GM23338 (cell line): Measurements from ENCODE around the gene CCDC43. TPM values are rescaled to one million over a fixed set of nuclear protein-coding genes. Genes with fewer than 3 reads are reported as not detected.

Experiments
- ATAC-seq: fragments of 200-7000 bp; cut with Tn5 transposase; 3 replicates; pipeline ENCODE4 v1.9.1; 2020
- DNase-seq: peaks from one replicate; pipeline ENCODE4 v3.0.0-alpha.2; 2015; ENCODE audit warnings: low spot score
- H2AFZ ChIP-seq: fragments of 200-600 bp; sonication (generic); 2 replicates; pipeline ENCODE4 v1.8.0; 2016; ENCODE audit warnings: antibody characterized with exemption, mild to moderate bottlenecking, moderate library complexity
- H3F3A ChIP-seq: fragments of 200-600 bp; sonication (generic); replicated peaks from 2 replicates; pipeline ENCODE4 v1.8.0; 2017; ENCODE audit warnings: antibody characterized with exemption, mixed run types, low read depth
- H3K27ac ChIP-seq: fragments of 200-600 bp; sonication (generic); 2 replicates; pipeline ENCODE4 v1.6.1; 2016; ENCODE audit warnings: low read depth
- H3K27me3 ChIP-seq: fragments of 200-600 bp; sonication (generic); 2 replicates; pipeline ENCODE4 v1.8.0; 2016; ENCODE audit warnings: mild to moderate bottlenecking, mixed run types, moderate library complexity; ENCODE audit not compliant: insufficient read depth
- H3K36me3 ChIP-seq: fragments of 200-600 bp; sonication (generic); 2 replicates; pipeline ENCODE4 v1.8.0; 2016; ENCODE audit warnings: mild to moderate bottlenecking; ENCODE audit not compliant: insufficient read depth
- H3K4me1 ChIP-seq: fragments of 200-600 bp; sonication (generic); 2 replicates; pipeline ENCODE4 v1.8.0; 2016; ENCODE audit warnings: mild to moderate bottlenecking, moderate library complexity; ENCODE audit not compliant: insufficient read depth
- H3K4me2 ChIP-seq: fragments of 200-600 bp; sonication (generic); 2 replicates; pipeline ENCODE4 v1.7.1; 2017; ENCODE audit warnings: mixed run types
- H3K4me3 ChIP-seq: fragments of 200-600 bp; sonication (generic); 2 replicates; pipeline ENCODE4 v1.6.1; 2016; ENCODE audit warnings: mixed run types
- H3K79me2 ChIP-seq: fragments of 200-600 bp; sonication (generic); replicated peaks from 2 replicates; pipeline ENCODE4 v1.8.0; 2017; ENCODE audit warnings: mild to moderate bottlenecking; ENCODE audit not compliant: insufficient read depth
- H3K9me2 ChIP-seq: fragments of 200-600 bp; sonication (generic); 2 replicates; pipeline ENCODE4 v1.8.0; 2017; ENCODE audit not compliant: insufficient read depth
- H4K20me1 ChIP-seq: fragments of 200-600 bp; sonication (generic); replicated peaks from 2 replicates; pipeline ENCODE4 v1.8.0; 2017; ENCODE audit warnings: mild to moderate bottlenecking; ENCODE audit not compliant: insufficient read depth
- H3K27ac Mint-ChIP-seq: 2 replicates; pipeline ENCODE4 v1.8.0; 2020; ENCODE audit warnings: inconsistent platforms, mild to moderate bottlenecking, moderate library complexity, mixed read lengths
- H3K27me3 Mint-ChIP-seq: 3 replicates; pipeline ENCODE4 v1.8.0; 2022; ENCODE audit warnings: low read depth, mild to moderate bottlenecking, moderate library complexity, mixed read lengths, inconsistent platforms; ENCODE audit not compliant: insufficient read depth, poor library complexity
- H3K36me3 Mint-ChIP-seq: 3 replicates; pipeline ENCODE4 v1.8.0; 2021; ENCODE audit warnings: low read depth, mild to moderate bottlenecking, inconsistent platforms, moderate library complexity, mixed read lengths
- H3K4me1 Mint-ChIP-seq: 3 replicates; pipeline ENCODE4 v1.8.0; 2020; ENCODE audit warnings: mild to moderate bottlenecking, inconsistent platforms, mixed read lengths
- H3K4me3 Mint-ChIP-seq: 3 replicates; pipeline ENCODE4 v1.8.0; 2021; ENCODE audit warnings: moderate library complexity, mild to moderate bottlenecking, inconsistent platforms, mixed read lengths
- H3K9me3 Mint-ChIP-seq: 3 replicates; pipeline ENCODE4 v1.8.0; 2020; ENCODE audit warnings: moderate library complexity, mild to moderate bottlenecking, inconsistent platforms, mixed read lengths
- CREB1 ChIP-seq: fragments of 250-450 bp; sonication (Bioruptor Pico); IDR thresholded peaks from 2 replicates; pipeline ENCODE4 v1.5.0; 2020; ENCODE audit warnings: low read depth, mild to moderate bottlenecking, moderate library complexity
- EZH2 ChIP-seq: fragments of 200-600 bp; sonication (generic); IDR thresholded peaks from one replicate; pipeline ENCODE4 v1.8.0; 2017; ENCODE audit warnings: antibody characterized with exemption, mild to moderate bottlenecking, low read depth; ENCODE audit not compliant: unreplicated experiment
- EZH2phosphoT487 ChIP-seq: fragments of 200-600 bp; sonication (generic); IDR thresholded peaks from one replicate; pipeline ENCODE4 v1.8.1; 2018; ENCODE audit warnings: antibody characterized with exemption; ENCODE audit not compliant: unreplicated experiment
- JUNB ChIP-seq: IDR thresholded peaks from one replicate; pipeline ENCODE4 v1.6.1; 2016; ENCODE audit warnings: antibody characterized with exemption; ENCODE audit not compliant: unreplicated experiment
- NANOG ChIP-seq: IDR thresholded peaks from 2 replicates; pipeline ENCODE4 v1.6.1; 2016; ENCODE audit warnings: antibody characterized with exemption, borderline replicate concordance
- POLR2AphosphoS5 ChIP-seq: IDR thresholded peaks from 2 replicates; pipeline ENCODE4 v1.6.1; 2016; ENCODE audit warnings: antibody characterized with exemption, low read depth
- STAT1 ChIP-seq: IDR thresholded peaks from one replicate; pipeline ENCODE4 v1.6.1; 2016; ENCODE audit warnings: antibody characterized with exemption; ENCODE audit not compliant: unreplicated experiment
- ZNF114 ChIP-seq: fragments of 250-450 bp; sonication (Bioruptor Pico); IDR thresholded peaks from 2 replicates; pipeline ENCODE4 v1.5.0; 2020; ENCODE audit warnings: mild to moderate bottlenecking, moderate library complexity
- ZNF331 ChIP-seq: fragments of 250-450 bp; sonication (Bioruptor Pico); IDR thresholded peaks from 2 replicates; pipeline ENCODE4 v1.5.0; 2020; ENCODE audit warnings: low read depth, mild to moderate bottlenecking, moderate library complexity
- polyA plus RNA-seq: library from polyadenylated mRNA; unstranded; fragments of >200 nt; fragmentation: Nextera tagmentation; extraction: Ambion mirVana; gene quantifications from 2 replicates; pipeline ENCODE4 v1.2.1, GENCODE V29; 2016
- total RNA-seq: library from RNA; depleted of rRNA; stranded (reverse); fragments of >200 nt; shearing (Covaris generic); gene quantifications from 2 replicates; pipeline ENCODE4 v1.2.3, GENCODE V29; 2014
- TF ChIP-seq, protein P1 (sequence below): IDR thresholded peaks from one replicate; pipeline ENCODE4 v1.6.1; 2018; ENCODE audit warnings: antibody characterized with exemption; ENCODE audit not compliant: unreplicated experiment
- TF ChIP-seq, protein P2 (sequence below): fragments of 250-450 bp; sonication (Bioruptor Pico); IDR thresholded peaks from 2 replicates; pipeline ENCODE4 v1.5.0; 2020; ENCODE audit warnings: mild to moderate bottlenecking, moderate library complexity
- TF ChIP-seq, protein P3 (sequence below): IDR thresholded peaks from 2 replicates; pipeline ENCODE4 v1.6.1; 2016; ENCODE audit warnings: antibody characterized with exemption
- TF ChIP-seq, protein P4 (sequence below), 2 experiments: fragments of 200-600 bp in 1 of 2; sonication (generic) in 1 of 2; conservative IDR thresholded peaks; 2 replicates each; pipeline versions ENCODE4 v1.5.1 to v1.6.1; 2016 to 2017; ENCODE audit warnings: antibody characterized with exemption in 2 of 2, low read depth in 2 of 2, mild to moderate bottlenecking in 2 of 2, moderate library complexity in 1 of 2

Gene CCDC43
- total and polyA plus RNA-seq, 2 experiments from 2014 or later = 29.8 to 55.3 TPM

DNA sequence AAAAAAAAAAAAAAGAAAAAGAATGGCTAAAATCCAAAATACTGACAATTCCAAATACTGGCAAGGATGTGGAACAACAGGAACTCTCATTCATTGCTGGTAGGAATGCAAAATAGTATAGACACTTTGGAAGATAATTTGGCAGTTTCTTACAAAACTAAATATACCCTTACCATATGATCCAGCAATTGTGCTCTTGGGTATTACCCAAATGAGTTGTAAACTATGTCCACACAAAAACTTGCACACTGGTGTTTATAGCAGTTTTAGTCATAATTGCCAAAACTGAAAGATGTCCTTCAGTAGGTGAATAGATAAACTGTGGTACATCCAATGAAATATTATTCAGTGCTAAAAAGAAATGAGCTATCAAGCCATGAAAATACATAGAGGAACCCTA lies 41.8 kb downstream of the CCDC43 start:
- Mint-ChIP-seq H3K4me3 (no peak overlapping the region), H3K27ac (no peak overlapping the region), H3K36me3 (no peaks in the 10 kb centered on the region), H3K4me1 (no peaks in the 10 kb centered on the region), H3K9me3 (no peaks in the 10 kb centered on the region), H3K27me3 (peaks cover 6% of the 10 kb centered on the region)
- Histone ChIP-seq H3K4me2 (no peak overlapping the region), H3K4me1 (no peaks in the 10 kb centered on the region), H3K27ac (no peak overlapping the region), H3K4me3 (no peak overlapping the region), H3K9me2 (no peaks in the 10 kb centered on the region), H3K36me3 (no peaks in the 10 kb centered on the region), H3K79me2 (no peaks in the 10 kb centered on the region), H2AFZ (no peak overlapping the region), H3K27me3 (peaks cover 3% of the 10 kb centered on the region; the same call in 1 of the 2 replicates), H4K20me1 (no peaks in the 10 kb centered on the region), H3F3A (no peaks in the 10 kb centered on the region)
- no peak for ATAC-seq
- TF ChIP-seq, protein P1, sequence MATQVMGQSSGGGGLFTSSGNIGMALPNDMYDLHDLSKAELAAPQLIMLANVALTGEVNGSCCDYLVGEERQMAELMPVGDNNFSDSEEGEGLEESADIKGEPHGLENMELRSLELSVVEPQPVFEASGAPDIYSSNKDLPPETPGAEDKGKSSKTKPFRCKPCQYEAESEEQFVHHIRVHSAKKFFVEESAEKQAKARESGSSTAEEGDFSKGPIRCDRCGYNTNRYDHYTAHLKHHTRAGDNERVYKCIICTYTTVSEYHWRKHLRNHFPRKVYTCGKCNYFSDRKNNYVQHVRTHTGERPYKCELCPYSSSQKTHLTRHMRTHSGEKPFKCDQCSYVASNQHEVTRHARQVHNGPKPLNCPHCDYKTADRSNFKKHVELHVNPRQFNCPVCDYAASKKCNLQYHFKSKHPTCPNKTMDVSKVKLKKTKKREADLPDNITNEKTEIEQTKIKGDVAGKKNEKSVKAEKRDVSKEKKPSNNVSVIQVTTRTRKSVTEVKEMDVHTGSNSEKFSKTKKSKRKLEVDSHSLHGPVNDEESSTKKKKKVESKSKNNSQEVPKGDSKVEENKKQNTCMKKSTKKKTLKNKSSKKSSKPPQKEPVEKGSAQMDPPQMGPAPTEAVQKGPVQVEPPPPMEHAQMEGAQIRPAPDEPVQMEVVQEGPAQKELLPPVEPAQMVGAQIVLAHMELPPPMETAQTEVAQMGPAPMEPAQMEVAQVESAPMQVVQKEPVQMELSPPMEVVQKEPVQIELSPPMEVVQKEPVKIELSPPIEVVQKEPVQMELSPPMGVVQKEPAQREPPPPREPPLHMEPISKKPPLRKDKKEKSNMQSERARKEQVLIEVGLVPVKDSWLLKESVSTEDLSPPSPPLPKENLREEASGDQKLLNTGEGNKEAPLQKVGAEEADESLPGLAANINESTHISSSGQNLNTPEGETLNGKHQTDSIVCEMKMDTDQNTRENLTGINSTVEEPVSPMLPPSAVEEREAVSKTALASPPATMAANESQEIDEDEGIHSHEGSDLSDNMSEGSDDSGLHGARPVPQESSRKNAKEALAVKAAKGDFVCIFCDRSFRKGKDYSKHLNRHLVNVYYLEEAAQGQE = no peak
- TF ChIP-seq EZH2phosphoT487 (no peak), POLR2AphosphoS5 (no peak), JUNB (no peak), CREB1 (CRISPR knock-in tag) (no peak), STAT1 (no peak), ZNF114 (CRISPR knock-in tag) (no peak), NANOG (no peak), ZNF331 (CRISPR knock-in tag) (no peak), EZH2 (no peak)
- TF ChIP-seq, protein P2, sequence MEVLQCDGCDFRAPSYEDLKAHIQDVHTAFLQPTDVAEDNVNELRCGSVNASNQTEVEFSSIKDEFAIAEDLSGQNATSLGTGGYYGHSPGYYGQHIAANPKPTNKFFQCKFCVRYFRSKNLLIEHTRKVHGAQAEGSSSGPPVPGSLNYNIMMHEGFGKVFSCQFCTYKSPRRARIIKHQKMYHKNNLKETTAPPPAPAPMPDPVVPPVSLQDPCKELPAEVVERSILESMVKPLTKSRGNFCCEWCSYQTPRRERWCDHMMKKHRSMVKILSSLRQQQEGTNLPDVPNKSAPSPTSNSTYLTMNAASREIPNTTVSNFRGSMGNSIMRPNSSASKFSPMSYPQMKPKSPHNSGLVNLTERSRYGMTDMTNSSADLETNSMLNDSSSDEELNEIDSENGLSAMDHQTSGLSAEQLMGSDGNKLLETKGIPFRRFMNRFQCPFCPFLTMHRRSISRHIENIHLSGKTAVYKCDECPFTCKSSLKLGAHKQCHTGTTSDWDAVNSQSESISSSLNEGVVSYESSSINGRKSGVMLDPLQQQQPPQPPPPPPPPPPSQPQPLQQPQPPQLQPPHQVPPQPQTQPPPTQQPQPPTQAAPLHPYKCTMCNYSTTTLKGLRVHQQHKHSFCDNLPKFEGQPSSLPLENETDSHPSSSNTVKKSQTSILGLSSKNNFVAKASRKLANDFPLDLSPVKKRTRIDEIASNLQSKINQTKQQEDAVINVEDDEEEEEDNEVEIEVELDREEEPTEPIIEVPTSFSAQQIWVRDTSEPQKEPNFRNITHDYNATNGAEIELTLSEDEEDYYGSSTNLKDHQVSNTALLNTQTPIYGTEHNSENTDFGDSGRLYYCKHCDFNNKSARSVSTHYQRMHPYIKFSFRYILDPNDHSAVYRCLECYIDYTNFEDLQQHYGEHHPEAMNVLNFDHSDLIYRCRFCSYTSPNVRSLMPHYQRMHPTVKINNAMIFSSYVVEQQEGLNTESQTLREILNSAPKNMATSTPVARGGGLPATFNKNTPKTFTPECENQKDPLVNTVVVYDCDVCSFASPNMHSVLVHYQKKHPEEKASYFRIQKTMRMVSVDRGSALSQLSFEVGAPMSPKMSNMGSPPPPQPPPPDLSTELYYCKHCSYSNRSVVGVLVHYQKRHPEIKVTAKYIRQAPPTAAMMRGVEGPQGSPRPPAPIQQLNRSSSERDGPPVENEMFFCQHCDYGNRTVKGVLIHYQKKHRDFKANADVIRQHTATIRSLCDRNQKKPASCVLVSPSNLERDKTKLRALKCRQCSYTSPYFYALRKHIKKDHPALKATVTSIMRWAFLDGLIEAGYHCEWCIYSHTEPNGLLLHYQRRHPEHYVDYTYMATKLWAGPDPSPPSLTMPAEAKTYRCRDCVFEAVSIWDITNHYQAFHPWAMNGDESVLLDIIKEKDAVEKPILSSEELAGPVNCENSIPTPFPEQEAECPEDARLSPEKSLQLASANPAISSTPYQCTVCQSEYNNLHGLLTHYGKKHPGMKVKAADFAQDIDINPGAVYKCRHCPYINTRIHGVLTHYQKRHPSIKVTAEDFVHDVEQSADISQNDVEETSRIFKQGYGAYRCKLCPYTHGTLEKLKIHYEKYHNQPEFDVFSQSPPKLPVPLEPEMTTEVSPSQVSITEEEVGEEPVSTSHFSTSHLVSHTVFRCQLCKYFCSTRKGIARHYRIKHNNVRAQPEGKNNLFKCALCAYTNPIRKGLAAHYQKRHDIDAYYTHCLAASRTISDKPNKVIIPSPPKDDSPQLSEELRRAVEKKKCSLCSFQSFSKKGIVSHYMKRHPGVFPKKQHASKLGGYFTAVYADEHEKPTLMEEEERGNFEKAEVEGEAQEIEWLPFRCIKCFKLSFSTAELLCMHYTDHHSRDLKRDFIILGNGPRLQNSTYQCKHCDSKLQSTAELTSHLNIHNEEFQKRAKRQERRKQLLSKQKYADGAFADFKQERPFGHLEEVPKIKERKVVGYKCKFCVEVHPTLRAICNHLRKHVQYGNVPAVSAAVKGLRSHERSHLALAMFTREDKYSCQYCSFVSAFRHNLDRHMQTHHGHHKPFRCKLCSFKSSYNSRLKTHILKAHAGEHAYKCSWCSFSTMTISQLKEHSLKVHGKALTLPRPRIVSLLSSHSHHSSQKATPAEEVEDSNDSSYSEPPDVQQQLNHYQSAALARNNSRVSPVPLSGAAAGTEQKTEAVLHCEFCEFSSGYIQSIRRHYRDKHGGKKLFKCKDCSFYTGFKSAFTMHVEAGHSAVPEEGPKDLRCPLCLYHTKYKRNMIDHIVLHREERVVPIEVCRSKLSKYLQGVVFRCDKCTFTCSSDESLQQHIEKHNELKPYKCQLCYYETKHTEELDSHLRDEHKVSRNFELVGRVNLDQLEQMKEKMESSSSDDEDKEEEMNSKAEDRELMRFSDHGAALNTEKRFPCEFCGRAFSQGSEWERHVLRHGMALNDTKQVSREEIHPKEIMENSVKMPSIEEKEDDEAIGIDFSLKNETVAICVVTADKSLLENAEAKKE (CRISPR knock-in tag) = no peak
- TF ChIP-seq, protein P3, sequence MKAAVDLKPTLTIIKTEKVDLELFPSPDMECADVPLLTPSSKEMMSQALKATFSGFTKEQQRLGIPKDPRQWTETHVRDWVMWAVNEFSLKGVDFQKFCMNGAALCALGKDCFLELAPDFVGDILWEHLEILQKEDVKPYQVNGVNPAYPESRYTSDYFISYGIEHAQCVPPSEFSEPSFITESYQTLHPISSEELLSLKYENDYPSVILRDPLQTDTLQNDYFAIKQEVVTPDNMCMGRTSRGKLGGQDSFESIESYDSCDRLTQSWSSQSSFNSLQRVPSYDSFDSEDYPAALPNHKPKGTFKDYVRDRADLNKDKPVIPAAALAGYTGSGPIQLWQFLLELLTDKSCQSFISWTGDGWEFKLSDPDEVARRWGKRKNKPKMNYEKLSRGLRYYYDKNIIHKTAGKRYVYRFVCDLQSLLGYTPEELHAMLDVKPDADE = no peak
- TF ChIP-seq, protein P4, sequence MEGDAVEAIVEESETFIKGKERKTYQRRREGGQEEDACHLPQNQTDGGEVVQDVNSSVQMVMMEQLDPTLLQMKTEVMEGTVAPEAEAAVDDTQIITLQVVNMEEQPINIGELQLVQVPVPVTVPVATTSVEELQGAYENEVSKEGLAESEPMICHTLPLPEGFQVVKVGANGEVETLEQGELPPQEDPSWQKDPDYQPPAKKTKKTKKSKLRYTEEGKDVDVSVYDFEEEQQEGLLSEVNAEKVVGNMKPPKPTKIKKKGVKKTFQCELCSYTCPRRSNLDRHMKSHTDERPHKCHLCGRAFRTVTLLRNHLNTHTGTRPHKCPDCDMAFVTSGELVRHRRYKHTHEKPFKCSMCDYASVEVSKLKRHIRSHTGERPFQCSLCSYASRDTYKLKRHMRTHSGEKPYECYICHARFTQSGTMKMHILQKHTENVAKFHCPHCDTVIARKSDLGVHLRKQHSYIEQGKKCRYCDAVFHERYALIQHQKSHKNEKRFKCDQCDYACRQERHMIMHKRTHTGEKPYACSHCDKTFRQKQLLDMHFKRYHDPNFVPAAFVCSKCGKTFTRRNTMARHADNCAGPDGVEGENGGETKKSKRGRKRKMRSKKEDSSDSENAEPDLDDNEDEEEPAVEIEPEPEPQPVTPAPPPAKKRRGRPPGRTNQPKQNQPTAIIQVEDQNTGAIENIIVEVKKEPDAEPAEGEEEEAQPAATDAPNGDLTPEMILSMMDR (conservative IDR thresholded peaks at IDR 0.05; ENCODE audit: low read depth in 2 of 2) = no peak
- no peak for DNase-seq
